HFFc6 (cell line): ENCODE measurements around the gene COPA. TPM values are rescaled to one million over a fixed set of nuclear protein-coding genes. Genes with fewer than 3 reads are reported as not detected.

Experiments used
- DNase-seq: peaks from one replicate; pipeline ENCODE4 v3.0.0-alpha.2; 2018
- H3K27ac Mint-ChIP-seq: 2 replicates; pipeline ENCODE4 v1.8.0; 2020; ENCODE audit warnings: mild to moderate bottlenecking, mixed read lengths
- H3K27me3 Mint-ChIP-seq: 2 replicates; pipeline ENCODE4 v1.8.0; 2021; ENCODE audit warnings: mild to moderate bottlenecking, moderate library complexity, mixed read lengths; ENCODE audit not compliant: insufficient read depth
- H3K36me3 Mint-ChIP-seq: 2 replicates; pipeline ENCODE4 v1.8.0; 2021; ENCODE audit warnings: low read depth, mixed read lengths
- H3K4me1 Mint-ChIP-seq: 2 replicates; pipeline ENCODE4 v1.8.0; 2020; ENCODE audit warnings: low read depth, mixed read lengths
- H3K4me3 Mint-ChIP-seq: 2 replicates; pipeline ENCODE4 v1.8.0; 2020; ENCODE audit warnings: mild to moderate bottlenecking, moderate library complexity, mixed read lengths
- H3K9me3 Mint-ChIP-seq: 2 replicates; pipeline ENCODE4 v1.8.0; 2020; ENCODE audit warnings: mild to moderate bottlenecking, mixed read lengths
- total RNA-seq, 6 experiments: library from RNA; stranded (reverse); fragmentation: NEBNext Ultra II Directional; extraction: Animal tissue kit (Norgen Biotek cat#: 25700); gene quantifications; 2 replicates in 1 of 6; 3 replicates in 5 of 6; pipeline ENCODE4 v1.2.3, GENCODE V29; 2021
- TF ChIP-seq, protein P1 (sequence below): fragments of 200-600 bp; sonication (generic); IDR thresholded peaks from 2 replicates; pipeline ENCODE4 v1.5.0; 2021; ENCODE audit warnings: antibody characterized with exemption, mild to moderate bottlenecking

COPA gene
- total RNA-seq, 6 experiments from 2014 or later, result 218 to 257 (median 249) TPM

DNA sequence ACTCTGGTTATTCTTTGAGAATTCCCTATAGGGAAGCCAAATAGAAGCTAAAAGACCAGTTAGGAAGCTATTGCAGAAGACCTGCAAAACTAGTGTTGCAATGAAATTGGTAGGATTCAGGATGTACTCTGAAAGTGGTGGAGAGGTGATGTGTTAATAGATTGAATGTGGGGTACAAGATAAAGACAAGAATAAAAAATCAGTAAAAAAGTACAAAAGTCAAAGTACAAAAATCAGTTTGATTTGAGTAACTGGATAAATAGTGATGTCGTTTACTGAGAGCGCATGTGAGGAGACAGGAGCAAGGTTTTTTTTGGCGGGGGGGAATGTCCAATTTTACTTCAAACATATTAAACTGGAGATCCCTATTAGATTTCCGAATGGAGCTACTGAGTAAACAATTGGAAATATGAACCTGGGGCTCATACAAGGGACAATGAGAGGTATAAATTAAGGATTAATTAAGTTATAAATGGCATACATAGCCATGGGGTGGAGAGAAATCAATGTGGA is 78.2 kb downstream of the COPA start:
- DNase-seq, result no peak
- TF ChIP-seq, protein P1, sequence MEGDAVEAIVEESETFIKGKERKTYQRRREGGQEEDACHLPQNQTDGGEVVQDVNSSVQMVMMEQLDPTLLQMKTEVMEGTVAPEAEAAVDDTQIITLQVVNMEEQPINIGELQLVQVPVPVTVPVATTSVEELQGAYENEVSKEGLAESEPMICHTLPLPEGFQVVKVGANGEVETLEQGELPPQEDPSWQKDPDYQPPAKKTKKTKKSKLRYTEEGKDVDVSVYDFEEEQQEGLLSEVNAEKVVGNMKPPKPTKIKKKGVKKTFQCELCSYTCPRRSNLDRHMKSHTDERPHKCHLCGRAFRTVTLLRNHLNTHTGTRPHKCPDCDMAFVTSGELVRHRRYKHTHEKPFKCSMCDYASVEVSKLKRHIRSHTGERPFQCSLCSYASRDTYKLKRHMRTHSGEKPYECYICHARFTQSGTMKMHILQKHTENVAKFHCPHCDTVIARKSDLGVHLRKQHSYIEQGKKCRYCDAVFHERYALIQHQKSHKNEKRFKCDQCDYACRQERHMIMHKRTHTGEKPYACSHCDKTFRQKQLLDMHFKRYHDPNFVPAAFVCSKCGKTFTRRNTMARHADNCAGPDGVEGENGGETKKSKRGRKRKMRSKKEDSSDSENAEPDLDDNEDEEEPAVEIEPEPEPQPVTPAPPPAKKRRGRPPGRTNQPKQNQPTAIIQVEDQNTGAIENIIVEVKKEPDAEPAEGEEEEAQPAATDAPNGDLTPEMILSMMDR, result no peak
- Mint-ChIP-seq H3K27ac (no peak overlapping the region), H3K36me3 (0 out of 2 replicates have a peak, but pooled peaks cover 3% of the 10 kb centered on the region), H3K4me1 (peaks cover 23% of the 10 kb centered on the region), H3K9me3 (no peaks in the 10 kb centered on the region), H3K27me3 (peaks cover 12% of the 10 kb centered on the region), H3K4me3 (no peak overlapping the region)

DNA sequence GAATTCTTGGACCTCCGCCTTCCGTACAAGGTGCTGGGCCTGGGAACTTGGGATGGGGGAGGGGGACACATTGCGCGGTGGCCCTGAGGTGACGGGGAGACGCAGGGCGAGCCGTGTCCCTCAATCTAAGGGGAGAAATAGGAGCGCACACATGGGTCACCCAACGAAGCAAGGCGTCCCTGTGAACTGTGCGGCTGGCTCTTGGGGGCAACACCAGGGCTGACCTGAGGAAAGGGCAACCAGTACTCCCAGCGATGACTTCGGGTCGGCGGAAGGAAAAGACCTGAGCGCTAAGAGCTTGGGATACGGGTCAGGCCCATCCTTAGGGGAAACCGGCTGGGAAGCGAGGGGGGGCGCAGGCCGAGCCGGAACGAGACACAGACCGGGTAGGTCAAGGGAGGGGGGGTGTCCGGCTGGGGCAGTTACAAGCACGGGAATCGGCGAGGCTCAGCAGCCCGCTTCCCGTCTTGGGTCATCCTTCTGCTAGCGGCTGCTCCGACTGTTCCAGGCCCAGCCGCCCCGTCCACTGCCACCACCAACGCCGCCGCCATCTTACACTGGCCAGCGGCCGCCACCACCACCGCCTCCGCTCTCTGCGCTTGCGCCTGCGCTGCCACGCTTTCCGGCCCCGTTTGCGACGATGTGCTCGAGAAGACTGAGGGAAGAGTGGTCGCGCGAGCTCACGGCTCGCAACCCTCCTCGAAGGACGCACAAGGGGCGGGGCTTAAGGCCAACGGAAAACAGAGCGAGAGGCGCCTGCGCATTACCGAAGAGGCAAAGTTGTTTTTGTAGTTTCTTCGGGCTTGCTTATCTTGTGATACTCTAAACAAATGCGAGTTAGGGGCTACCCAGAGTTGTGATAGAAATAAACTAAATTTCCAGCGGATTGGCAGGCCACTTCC is 80.9 kb downstream of the COPA start, which contains the start of gene DCAF8:
Gene DCAF8, minus strand, starts transcription at position 657 of the 902 bp plus-strand sequence. CDS start 18,541 bp downstream, outside the sequence.
- DNase-seq, result peak; percentile 96
- H3K4me3 Mint-ChIP-seq, result peak within 1 kb of the TSS; percentile 99
- peaks cover 7% of the 10 kb centered on the region; the same call in 1 of the 2 replicates for H3K36me3 Mint-ChIP-seq
- TF ChIP-seq, protein P1, result no peak
- peaks cover 8% of the 10 kb centered on the region for H3K27me3 Mint-ChIP-seq
- H3K4me1 Mint-ChIP-seq, result peaks cover 43% of the 10 kb centered on the region
- H3K9me3 Mint-ChIP-seq, result no peaks in the 10 kb centered on the region
- H3K27ac Mint-ChIP-seq, result peak within 1 kb of the TSS; percentile 99

DNA sequence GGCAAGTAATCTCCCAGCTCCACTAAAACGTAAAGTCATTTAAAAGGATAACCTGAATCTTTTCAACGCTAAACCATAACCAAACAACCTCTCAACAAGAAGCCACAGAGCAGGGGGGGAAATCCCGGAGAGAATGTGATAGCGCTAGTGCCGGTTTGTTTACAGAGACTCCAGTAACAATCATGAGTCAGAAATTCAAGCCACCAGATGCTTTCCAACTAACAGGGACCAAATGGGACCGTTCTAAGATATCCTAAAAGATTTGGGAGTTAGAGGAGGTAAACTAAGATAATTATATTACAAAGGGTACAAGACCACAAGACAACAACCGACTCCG is 81.5 kb downstream of the COPA start:
- DNase-seq, result peak; percentile 80
- Mint-ChIP-seq H3K27me3 (peaks cover 5% of the 10 kb centered on the region), H3K9me3 (no peaks in the 10 kb centered on the region), H3K4me3 (peak overlapping the region; percentile 99), H3K4me1 (peaks cover 49% of the 10 kb centered on the region), H3K36me3 (peaks cover 7% of the 10 kb centered on the region; the same call in 1 of the 2 replicates), H3K27ac (peak overlapping the region; percentile 99)
- TF ChIP-seq, protein P1, result no peak

GRCh38 chr1:160260406-160261382 is 82.4 kb downstream of the COPA start:
- Mint-ChIP-seq H3K27ac (peak overlapping the region; percentile 99), H3K4me1 (peaks cover 55% of the 10 kb centered on the region), H3K36me3 (peaks cover 7% of the 10 kb centered on the region; the same call in 1 of the 2 replicates), H3K9me3 (no peaks in the 10 kb centered on the region), H3K27me3 (peaks cover 4% of the 10 kb centered on the region), H3K4me3 (peak overlapping the region; percentile 99)
- DNase-seq, result peak; percentile 73
- TF ChIP-seq, protein P1, result no peak

GRCh38 chr1:160258177-160258798 is 84.8 kb downstream of the COPA start:
- Mint-ChIP-seq H3K36me3 (peaks cover 7% of the 10 kb centered on the region; the same call in 1 of the 2 replicates), H3K4me3 (no peak overlapping the region), H3K4me1 (peaks cover 49% of the 10 kb centered on the region), H3K27me3 (peaks cover 4% of the 10 kb centered on the region), H3K27ac (no peak overlapping the region), H3K9me3 (no peaks in the 10 kb centered on the region)
- TF ChIP-seq, protein P1, result no peak
- DNase-seq, result no peak
